Large intestine (tissue), 3 donors: ENCODE data around the gene PCNX2. TPM values are rescaled to one million over a fixed set of nuclear protein-coding genes. Genes with fewer than 3 reads are reported as not detected.
"Not testable (repeated sequence)": the region's sequence is repeated elsewhere in the genome, so short reads cannot be mapped to it uniquely, and the experiment has no call there.

Experiments used
- DNase-seq, 2 donors: peaks; one replicate each; pipeline versions ENCODE4 v3.0.0 to v3.0.0-alpha.2; 2013
- H3K27ac ChIP-seq: one replicate; pipeline ENCODE4 v1.5.1; 2013; ENCODE audit warnings: low read length
- H3K27me3 ChIP-seq: 2 replicates; pipeline ENCODE4 v1.6.1; 2013; ENCODE audit warnings: low read length; ENCODE audit not compliant: control insufficient read depth, insufficient read depth
- H3K36me3 ChIP-seq: 2 replicates; pipeline ENCODE4 v1.6.1; 2013; ENCODE audit warnings: low read length; ENCODE audit not compliant: control insufficient read depth, insufficient read depth
- H3K4me1 ChIP-seq: one replicate; pipeline ENCODE4 v1.6.1; 2013; ENCODE audit warnings: low read length; ENCODE audit not compliant: control insufficient read depth, insufficient read depth
- H3K4me3 ChIP-seq: one replicate; pipeline ENCODE4 v1.5.1; 2013; ENCODE audit warnings: low read length
- H3K9me3 ChIP-seq: one replicate; pipeline ENCODE4 v1.6.1; 2013; ENCODE audit warnings: mild to moderate bottlenecking, low read depth, low read length, moderate library complexity; ENCODE audit not compliant: control insufficient read depth
- WGBS: methylation state at CpG from one replicate; pipeline ENCODE4 v1.1.5; 2013; ENCODE audit warnings: low lambda C conversion rate; ENCODE audit not compliant: insufficient coverage; 5-methylcytosine and 5-hydroxymethylcytosine counted together
- polyA plus RNA-seq: library from polyadenylated mRNA; unstranded; fragments of 120-200 nt; gene quantifications from one replicate; pipeline ENCODE4 v1.2.1, GENCODE V29; 2013

The PCNX2 gene
- polyA plus RNA-seq, 1 donor: 6.9 TPM

DNA sequence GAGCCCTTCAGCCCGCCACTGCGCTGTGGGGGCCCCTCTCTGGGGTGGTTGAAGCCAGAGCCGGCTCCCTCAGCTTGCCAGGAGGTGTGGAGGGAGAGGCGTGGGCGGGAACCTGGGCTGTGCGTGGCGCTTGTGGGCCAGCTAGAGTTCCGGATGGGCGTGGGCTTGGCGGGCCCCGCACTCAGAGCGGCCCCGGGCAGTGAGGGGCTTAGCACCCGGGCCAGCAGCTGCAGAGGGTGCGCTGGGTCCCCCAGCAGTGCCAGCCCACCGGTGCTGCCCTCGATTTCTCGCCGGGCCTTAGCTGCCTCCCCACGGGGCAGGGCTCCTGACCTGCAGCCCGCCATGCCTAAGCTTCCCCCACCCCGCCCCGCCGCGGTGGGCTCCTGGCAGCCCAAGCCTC is 166.5 kb downstream of the PCNX2 start:
- H3K36me3 ChIP-seq, H3K9me3 ChIP-seq, H3K4me3 ChIP-seq, H3K27me3 ChIP-seq, DNase-seq, H3K27ac ChIP-seq, H3K4me1 ChIP-seq: not testable (repeated sequence)
- WGBS: no CpG with 5 or more reads among the region's 25 CpGs

DNA sequence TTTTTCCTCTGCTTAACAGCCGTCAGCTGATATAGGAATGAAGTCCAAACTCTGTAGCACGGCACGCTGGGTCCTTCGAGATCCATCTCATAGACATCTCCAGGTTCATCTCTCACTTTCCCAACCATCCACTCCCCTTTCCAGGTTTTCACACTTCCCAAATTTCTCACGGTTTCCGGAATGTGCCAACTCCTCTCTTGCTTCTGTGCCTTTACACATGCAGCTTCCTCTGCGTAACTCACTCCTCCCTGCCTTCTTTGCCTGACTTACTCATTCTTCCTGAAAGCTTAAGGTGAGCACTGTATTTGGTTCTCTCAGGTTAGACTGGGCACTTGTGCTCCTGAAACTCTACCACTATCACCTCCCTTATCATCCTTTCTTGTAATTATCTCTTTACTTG is 168.4 kb downstream of the PCNX2 start:
- WGBS: 92% methylated on average over 2 of the region's 7 CpGs

DNA sequence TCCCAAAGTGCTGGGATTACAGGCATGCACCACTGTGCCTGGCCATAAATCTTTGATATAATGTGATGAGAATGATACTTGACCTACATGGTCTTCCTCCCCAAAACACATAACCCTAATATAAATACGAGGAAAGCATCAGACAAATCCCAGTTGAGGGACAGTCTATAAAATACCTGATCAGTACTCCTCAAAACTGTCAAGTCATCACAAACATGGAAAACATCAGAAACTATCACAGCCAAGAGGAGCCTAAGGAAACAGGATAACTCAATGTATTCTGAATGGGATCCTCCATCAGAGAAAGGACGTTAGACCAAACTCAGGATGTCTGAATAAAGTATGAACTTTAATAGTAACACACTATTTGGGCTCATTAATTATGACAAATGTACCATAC is 172.7 kb downstream of the PCNX2 start:
- WGBS: 100% methylated on average over 1 of the region's 2 CpGs
- Histone ChIP-seq H3K4me3 (no peak overlapping the region), H3K36me3 (peaks cover 2% of the 10 kb centered on the region)

More for the DNA sequence above, 168.4 kb downstream of the PCNX2 start:
- no peak for DNase-seq
- no peak overlapping the region for H3K27ac ChIP-seq
- H3K36me3 ChIP-seq: peaks cover 2% of the 10 kb centered on the region
- H3K4me1 ChIP-seq: no peaks in the 10 kb centered on the region
- H3K9me3 ChIP-seq: peaks cover 6% of the 10 kb centered on the region
- H3K27me3 ChIP-seq: no peaks in the 10 kb centered on the region
- no peak overlapping the region for H3K4me3 ChIP-seq

DNA sequence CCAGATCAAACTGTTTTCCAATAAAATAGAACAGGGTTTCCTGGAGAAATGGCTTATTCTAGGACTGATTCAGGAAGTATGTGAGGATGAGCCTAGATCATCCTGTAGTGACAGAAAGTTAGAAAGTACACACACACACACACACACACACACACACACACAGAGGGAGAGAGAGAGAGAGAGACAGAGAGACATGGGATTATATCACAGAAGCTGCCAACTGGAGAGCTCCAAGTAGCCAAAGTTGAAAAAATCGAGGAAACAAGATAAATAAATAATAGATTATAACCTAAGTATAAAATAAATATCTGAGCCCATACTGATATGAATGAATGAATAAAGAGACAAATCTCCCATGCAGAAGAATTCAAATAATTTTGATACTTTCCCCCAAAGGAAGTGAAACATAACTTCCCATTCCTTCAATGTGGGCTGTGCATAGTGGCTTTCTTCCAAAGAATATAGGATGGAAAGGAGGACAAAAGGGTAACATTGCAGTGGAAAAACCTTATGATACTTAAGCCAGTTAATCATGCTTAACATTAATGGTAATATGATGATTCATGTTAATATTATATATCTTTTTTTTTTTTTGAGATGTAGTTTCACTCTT is 173.5 kb downstream of the PCNX2 start:
- no peak overlapping the region for H3K4me3 ChIP-seq
- peaks cover 2% of the 10 kb centered on the region for H3K36me3 ChIP-seq
- H3K27ac ChIP-seq: no peak overlapping the region
- H3K4me1 ChIP-seq: no peaks in the 10 kb centered on the region
- H3K9me3 ChIP-seq: no peaks in the 10 kb centered on the region
- H3K27me3 ChIP-seq: no peaks in the 10 kb centered on the region
- no peak for DNase-seq
- WGBS: 86% methylated on average over 1 of the region's 1 CpG

More for the DNA sequence above, 172.7 kb downstream of the PCNX2 start:
- no peak for DNase-seq
- Histone ChIP-seq H3K27ac (no peak overlapping the region), H3K27me3 (no peaks in the 10 kb centered on the region), H3K4me1 (no peaks in the 10 kb centered on the region), H3K9me3 (no peaks in the 10 kb centered on the region)

DNA sequence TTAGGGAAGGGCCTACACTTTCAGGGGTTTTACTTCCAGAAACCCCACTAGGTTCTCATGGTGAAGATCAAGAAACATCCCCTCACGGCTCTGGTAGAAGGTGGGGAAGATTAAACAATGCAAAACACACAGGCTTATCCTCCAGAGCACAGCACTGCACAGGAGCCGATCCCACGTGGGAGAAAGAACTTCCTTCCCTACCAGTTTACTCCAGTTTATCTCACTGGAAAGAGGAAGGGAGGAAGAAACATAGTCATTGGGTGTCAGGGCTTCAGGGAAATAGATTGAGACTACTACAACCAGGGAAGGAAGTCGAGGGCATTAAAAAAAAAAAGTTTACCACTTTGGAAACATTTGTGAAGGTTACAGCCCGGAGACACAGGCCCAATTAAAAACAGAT is 180.7 kb downstream of the PCNX2 start:
- H3K27me3 ChIP-seq: no peaks in the 10 kb centered on the region
- H3K36me3 ChIP-seq: no peaks in the 10 kb centered on the region
- H3K27ac ChIP-seq: no peak overlapping the region
- no peak overlapping the region for H3K4me3 ChIP-seq
- no peaks in the 10 kb centered on the region for H3K9me3 ChIP-seq
- no CpG with 5 or more reads among the region's 5 CpGs for WGBS
- DNase-seq: no peak
- H3K4me1 ChIP-seq: peaks cover 7% of the 10 kb centered on the region

DNA sequence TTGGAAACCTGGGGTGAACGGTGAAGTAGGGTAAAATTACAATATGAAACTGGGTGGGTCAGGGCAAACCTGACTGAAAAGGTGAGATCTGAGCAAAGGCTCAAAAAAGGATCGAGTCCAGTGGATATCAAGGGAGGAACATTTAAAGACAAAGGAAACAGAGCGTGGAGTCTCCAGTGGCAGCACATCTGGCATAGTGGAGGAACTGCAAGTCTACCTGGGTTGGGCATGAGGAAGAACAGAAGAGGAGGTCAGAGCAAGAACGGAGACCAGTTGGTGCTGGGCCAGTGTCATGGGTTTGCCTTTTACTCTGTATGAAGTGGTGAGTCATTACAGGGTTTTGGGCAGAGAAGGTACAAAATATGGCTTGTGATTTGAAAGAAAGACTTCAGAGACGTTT is 181.4 kb downstream of the PCNX2 start:
- WGBS: 100% methylated on average over 1 of the region's 5 CpGs

DNA sequence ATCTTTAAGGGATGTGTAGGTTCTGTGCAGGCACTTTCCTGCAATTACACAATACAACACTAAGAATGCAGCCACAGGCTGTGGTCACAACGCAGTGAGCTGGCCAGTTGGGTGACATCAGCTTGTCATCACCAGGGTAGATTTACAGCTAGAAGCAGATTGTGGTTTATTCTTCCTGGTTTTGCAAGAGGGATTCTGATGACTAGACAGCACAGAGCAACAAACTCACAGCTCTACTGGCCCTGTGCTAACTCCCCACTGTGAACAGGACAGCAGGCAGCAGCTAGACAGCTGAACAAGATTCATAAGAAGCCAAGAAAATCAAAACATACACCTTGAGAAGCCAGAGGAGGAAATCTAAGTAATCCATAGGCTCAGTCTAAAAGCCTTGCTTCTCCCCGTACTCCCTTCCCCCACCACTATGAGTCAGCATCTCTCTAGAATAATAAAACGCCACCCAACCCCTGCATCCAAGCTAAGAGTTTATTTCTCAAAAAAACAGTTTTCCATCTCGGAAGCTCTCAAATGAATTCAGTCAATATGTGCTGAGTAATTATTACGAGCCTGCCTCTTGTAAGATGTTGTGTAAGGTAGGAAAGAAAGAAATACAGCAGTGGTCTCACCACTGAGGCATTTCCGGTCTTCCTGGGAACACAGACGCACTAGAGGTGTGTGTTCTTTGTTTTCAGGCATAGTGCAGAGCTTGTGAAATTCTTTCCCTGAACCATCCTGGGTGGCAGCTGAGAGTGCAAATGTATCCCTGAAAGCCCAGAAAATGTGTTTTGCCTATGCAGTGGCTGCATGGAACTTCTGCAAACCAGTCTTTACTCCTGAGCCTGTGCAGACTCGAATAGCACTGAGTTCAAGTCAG is 182.3 kb downstream of the PCNX2 start:
- Histone ChIP-seq H3K27ac (peak overlapping the region; percentile 55), H3K9me3 (no peaks in the 10 kb centered on the region), H3K36me3 (no peaks in the 10 kb centered on the region), H3K4me1 (peaks cover 7% of the 10 kb centered on the region), H3K27me3 (no peaks in the 10 kb centered on the region), H3K4me3 (no peak overlapping the region)
- 80% methylated on average over 2 of the region's 8 CpGs for WGBS
- DNase-seq: peak; percentile 82 to 83

More for the DNA sequence above, 181.4 kb downstream of the PCNX2 start:
- H3K4me1 ChIP-seq: peaks cover 7% of the 10 kb centered on the region
- no peak overlapping the region for H3K27ac ChIP-seq
- no peak overlapping the region for H3K4me3 ChIP-seq
- H3K36me3 ChIP-seq: no peaks in the 10 kb centered on the region
- no peaks in the 10 kb centered on the region for H3K27me3 ChIP-seq
- H3K9me3 ChIP-seq: no peaks in the 10 kb centered on the region
- DNase-seq: no peak

DNA sequence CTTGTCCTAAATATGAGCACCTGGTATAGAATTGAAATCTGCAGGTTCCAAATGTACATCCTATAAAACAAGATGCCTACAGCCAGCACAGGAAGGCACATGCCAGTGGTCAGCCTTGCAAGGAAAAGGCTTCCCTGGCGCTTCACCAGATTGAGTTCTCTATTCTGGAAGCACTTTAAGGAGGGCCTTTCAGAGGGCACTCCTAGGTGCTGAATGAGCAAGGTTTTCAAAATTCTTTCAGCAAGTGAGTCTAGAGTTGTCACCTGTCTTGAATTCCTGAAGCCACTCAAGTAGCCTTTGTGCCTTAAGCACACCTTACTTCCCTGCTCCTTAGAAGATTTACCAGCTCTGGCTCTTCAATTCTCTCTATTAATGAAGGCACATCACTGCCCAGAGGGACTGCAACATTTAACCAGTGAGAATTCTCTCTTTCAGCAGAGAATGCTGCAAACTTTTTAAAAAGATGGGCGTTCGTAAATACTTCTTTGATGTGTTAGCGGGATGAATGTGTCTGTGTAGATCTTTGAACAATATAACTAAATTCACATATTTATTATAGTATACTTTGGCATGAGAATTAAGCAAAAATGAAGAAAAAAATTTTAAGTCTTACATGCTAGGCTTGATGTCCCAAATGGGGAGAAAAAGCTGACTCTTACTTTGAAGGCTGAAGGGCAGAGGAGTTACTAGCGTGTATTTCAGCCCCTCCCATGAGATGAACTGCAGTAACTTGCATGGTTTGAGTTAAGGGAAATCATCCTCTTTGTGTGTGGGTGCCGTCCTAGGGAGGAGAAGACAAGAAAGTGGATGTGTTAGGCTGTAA is 183.1 kb downstream of the PCNX2 start:
- no peak for DNase-seq
- H3K27me3 ChIP-seq: no peaks in the 10 kb centered on the region
- H3K4me1 ChIP-seq: peaks cover 7% of the 10 kb centered on the region
- H3K4me3 ChIP-seq: no peak overlapping the region
- H3K9me3 ChIP-seq: no peaks in the 10 kb centered on the region
- H3K27ac ChIP-seq: peak overlapping the region; percentile 55
- H3K36me3 ChIP-seq: no peaks in the 10 kb centered on the region
- 87% methylated on average over 4 of the region's 6 CpGs for WGBS

DNA sequence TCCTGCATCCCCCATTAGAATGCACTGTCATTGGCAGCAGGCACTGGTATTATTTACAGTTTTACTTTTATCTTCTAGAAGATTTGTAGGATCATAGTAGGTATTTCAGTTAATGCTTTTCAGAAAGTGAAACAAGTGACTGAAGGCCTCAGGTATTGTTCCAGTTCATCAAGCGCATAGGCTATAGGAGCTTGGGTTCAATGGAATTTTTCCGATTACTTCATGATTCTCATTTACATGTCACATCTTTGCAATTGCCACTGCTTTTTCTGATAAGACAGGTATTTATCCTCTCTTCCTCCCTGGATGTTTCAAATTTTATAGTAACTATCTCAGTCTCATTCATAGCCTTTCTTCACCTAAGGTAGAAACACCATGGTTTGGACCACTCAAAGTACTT is 183.8 kb downstream of the PCNX2 start:
- Histone ChIP-seq H3K9me3 (no peaks in the 10 kb centered on the region), H3K4me1 (peaks cover 7% of the 10 kb centered on the region), H3K27me3 (no peaks in the 10 kb centered on the region), H3K4me3 (no peak overlapping the region), H3K27ac (no peak overlapping the region), H3K36me3 (no peaks in the 10 kb centered on the region)
- WGBS: 83% methylated on average over 1 of the region's 2 CpGs
- no peak for DNase-seq

DNA sequence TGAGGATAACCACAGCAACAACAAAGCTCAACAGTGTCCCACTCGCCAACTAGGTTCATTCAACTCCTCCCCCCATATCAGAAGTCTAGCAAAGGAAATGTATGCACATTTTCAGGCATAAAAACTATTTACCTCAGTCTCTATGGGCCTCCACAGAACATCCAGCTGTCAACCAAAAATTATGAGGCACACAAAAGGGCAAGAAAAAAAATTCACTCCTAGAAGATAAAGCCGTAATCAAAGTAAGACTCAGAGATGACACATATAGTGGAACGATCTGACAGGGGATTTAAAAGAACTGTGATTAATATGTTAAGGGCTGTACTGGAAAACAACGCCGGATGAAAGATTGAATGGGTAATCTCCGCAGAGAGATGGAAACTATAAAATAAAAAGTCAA is 186.4 kb downstream of the PCNX2 start:
- DNase-seq: no peak
- Histone ChIP-seq H3K36me3 (no peaks in the 10 kb centered on the region), H3K9me3 (no peaks in the 10 kb centered on the region), H3K4me1 (peaks cover 7% of the 10 kb centered on the region), H3K4me3 (no peak overlapping the region), H3K27ac (no peak overlapping the region), H3K27me3 (no peaks in the 10 kb centered on the region)
- 91% methylated on average over 3 of the region's 6 CpGs for WGBS
